Hair follicular keratinocyte (primary cell): ENCODE data around the gene RNF14. TPM values are rescaled to one million over a fixed set of nuclear protein-coding genes. Genes with fewer than 3 reads are reported as not detected.

Experiments
- total RNA-seq: library from RNA; depleted of rRNA; stranded (reverse); fragments of >200 nt; gene quantifications from 2 replicates; pipeline ENCODE4 v1.2.3, GENCODE V29; 2015

The RNF14 gene
- 37.7 and 54.0 TPM in 2 replicates for total RNA-seq

GRCh38 chr5:141968914-141969608 lies at the start of gene RNF14:
Gene RNF14, plus strand, starts transcription at chr5:141969105. Its CDS starts 4,484 bp downstream, at chr5:141973589.

GRCh38 chr5:141923448-141924313 lies 45.2 kb upstream of the RNF14 start, which contains the start of gene DELE1:
Gene DELE1, plus strand, starts transcription at chr5:141923871. Its CDS starts 71 bp downstream, at chr5:141923942.

GRCh38 chr5:141958113-141958512 lies 10.8 kb upstream of the RNF14 start, which contains the start of gene PCDH12:
Gene PCDH12, minus strand, starts transcription at chr5:141958202. Its CDS starts 351 bp downstream, at chr5:141957851.

GRCh38 chr5:142012792-142013388 lies 44.0 kb downstream of the RNF14 start, which contains the start of gene GNPDA1:
Gene GNPDA1, minus strand, starts transcription at chr5:142013027. Its CDS starts 992 bp downstream, at chr5:142012035.

Other genes with a start within 250 kb of the RNF14 start
- gene PCDH1, start 90.7 kb upstream of the RNF14 start, total RNA-seq = 0.49 and 5.6 TPM in 2 replicates
- 35.3 and 41.5 TPM in 2 replicates for gene DELE1, start 45.2 kb upstream of the RNF14 start, total RNA-seq
- gene PCDH12, start 10.9 kb upstream of the RNF14 start, total RNA-seq = 0.04 and 0.16 TPM in 2 replicates
- gene GNPDA1, start 43.9 kb downstream of the RNF14 start, total RNA-seq = 37.0 and 66.0 TPM in 2 replicates
- 42.0 and 59.8 TPM in 2 replicates for gene NDFIP1, start 139.7 kb downstream of the RNF14 start, total RNA-seq